Coronary artery (tissue), 2 donors: ENCODE results near the gene RIPOR2.

Experiments
- DNase-seq: peaks from one replicate; pipeline ENCODE4 v3.0.0-alpha.2; 2017; ENCODE audit warnings: low spot score
- H3K27ac ChIP-seq, 2 donors: fragments of 200-600 bp; sonication (generic); one replicate each; pipeline ENCODE4 v1.5.1; 2016 to 2019
- H3K4me3 ChIP-seq: fragments of 200-600 bp; sonication (generic); 2 replicates; pipeline ENCODE4 v1.5.1; 2016; ENCODE audit warnings: mild to moderate bottlenecking, moderate library complexity
- TF ChIP-seq, protein P1 (sequence below): fragments of 200-600 bp; sonication (generic); IDR thresholded peaks from one replicate; pipeline ENCODE4 v1.5.1; 2019; ENCODE audit warnings: antibody characterized with exemption

RIPOR2 gene

DNA sequence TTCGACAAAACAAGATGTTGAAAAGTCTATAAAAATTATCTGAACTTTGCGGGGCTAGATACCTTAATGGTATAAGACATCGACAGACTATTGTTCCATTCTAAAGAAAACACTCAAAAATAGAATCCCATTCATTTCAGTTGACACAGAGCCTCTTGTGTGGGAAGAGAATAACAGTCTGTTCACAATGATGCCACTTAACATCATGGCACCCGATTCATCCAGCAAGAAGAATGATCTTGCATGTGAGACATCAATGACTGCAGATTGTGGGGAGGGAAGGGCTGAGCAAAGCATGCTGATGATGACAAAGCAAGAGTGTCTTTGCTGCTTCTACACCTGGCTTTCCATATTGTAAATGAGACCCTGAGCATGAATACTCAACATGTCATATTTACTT lies 87.3 kb downstream of the RIPOR2 start:
- no peak for DNase-seq
- Histone ChIP-seq H3K27ac (no peak overlapping the region), H3K4me3 (no peak overlapping the region)
- TF ChIP-seq, protein P1, sequence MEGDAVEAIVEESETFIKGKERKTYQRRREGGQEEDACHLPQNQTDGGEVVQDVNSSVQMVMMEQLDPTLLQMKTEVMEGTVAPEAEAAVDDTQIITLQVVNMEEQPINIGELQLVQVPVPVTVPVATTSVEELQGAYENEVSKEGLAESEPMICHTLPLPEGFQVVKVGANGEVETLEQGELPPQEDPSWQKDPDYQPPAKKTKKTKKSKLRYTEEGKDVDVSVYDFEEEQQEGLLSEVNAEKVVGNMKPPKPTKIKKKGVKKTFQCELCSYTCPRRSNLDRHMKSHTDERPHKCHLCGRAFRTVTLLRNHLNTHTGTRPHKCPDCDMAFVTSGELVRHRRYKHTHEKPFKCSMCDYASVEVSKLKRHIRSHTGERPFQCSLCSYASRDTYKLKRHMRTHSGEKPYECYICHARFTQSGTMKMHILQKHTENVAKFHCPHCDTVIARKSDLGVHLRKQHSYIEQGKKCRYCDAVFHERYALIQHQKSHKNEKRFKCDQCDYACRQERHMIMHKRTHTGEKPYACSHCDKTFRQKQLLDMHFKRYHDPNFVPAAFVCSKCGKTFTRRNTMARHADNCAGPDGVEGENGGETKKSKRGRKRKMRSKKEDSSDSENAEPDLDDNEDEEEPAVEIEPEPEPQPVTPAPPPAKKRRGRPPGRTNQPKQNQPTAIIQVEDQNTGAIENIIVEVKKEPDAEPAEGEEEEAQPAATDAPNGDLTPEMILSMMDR, result no peak

DNA sequence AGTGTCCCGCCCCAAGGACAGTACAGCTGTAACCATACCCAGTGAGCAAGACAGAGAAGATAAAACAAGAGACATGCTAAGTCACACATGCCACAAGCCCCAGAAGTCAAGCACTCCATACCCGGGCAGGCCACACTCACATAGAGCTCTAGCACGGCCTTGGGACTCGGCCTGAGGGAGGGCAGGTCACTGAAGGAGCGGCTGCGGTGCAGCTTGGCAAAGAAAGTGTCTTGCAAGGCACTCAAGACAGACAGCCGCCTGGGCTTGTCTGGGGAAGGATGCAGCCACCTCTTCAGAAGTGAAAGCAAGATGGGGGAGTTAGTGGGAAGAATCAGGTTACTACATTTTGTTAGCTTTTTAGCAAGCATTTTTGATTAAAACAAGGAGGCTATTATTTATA lies 88.4 kb downstream of the RIPOR2 start:
- H3K4me3 ChIP-seq, result no peak overlapping the region
- H3K27ac ChIP-seq, result no peak overlapping the region
- TF ChIP-seq, protein P1, result no peak
- no peak for DNase-seq

DNA sequence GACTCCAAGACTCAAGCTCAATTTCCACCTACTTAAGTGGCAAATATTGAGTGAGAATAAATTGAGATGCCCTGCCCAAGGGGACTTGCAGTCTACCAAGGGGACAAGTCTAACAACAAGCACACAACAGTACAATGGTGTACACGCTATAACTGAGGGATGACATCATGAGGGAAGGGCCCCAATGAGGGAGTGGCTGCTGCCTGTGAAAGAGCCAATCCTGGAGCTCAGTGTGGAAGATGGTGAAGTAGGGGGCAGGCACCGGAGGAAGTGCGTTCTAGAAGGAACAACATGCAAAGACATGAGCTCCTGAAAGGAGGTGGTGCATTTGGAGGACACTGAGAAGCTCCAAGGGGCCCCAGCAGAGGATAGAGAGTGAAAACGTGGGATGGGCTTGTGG lies 90.2 kb downstream of the RIPOR2 start:
- DNase-seq, result no peak
- H3K27ac ChIP-seq, result no peak overlapping the region
- H3K4me3 ChIP-seq, result no peak overlapping the region
- TF ChIP-seq, protein P1, result no peak

DNA sequence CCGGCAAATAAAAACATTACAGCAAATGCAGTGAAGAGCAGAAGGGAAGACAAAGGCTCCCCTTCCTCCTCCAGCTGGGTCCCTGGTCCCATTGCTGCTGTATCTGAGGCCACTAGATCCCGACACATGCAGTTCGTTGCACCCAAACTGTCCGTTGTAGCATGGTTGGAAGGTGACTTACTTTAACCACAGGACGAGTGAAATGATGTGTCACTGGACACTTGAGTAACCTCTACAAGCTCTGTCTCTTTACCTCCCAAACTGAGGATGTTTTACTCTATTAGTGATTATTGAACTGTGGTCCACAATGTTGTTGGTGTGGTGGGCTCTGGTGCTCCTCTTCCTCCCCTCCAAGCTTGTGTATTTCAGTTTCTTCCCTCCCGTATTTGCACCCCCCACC lies 90.9 kb downstream of the RIPOR2 start:
- DNase-seq, result no peak
- H3K27ac ChIP-seq, result no peak overlapping the region
- H3K4me3 ChIP-seq, result no peak overlapping the region
- TF ChIP-seq, protein P1, result no peak

DNA sequence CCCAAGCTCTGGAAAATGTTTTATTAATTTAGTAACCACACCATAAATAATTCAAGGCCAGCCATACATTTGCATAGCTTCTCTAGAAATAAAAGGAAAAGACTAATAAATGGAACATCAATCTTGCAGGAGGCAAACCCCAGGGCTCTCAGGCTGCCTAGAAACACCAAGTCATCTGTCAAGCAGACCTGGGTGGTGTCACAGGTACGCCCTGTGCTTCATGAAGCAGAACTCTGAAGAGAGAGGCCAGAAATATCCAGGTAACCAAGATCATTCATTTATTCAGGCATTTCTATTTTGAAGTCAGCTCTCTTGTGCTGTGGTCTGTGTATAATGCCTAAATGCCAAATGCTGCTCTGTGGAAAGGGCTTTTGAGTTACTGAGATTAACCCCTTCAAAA lies 91.7 kb downstream of the RIPOR2 start:
- no peak for DNase-seq

DNA sequence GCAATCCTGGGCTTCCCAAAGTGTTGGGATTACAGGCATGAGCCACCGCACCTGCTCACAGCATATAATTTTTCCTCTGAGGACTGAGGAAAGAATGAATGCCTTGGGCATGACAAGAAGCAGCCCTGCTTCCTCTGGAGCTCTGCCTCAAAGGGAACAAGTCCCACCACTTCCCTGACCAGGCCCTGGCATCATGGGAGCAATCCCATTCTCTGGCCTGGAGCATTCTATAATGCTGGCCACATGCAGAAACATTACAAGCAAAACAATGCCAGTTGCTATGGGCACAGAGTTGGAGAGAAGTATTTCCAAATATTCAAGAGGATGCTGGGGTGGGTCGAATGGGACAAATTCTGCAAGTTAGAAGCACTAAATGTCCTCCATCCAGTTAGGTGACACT lies 95.6 kb downstream of the RIPOR2 start:
- no peak overlapping the region for H3K4me3 ChIP-seq
- no peak overlapping the region for H3K27ac ChIP-seq
- TF ChIP-seq, protein P1, result no peak
- DNase-seq, result no peak

More for the DNA sequence above, 91.7 kb downstream of the RIPOR2 start:
- TF ChIP-seq, protein P1, result no peak
- no peak overlapping the region for H3K4me3 ChIP-seq
- H3K27ac ChIP-seq, result no peak overlapping the region

DNA sequence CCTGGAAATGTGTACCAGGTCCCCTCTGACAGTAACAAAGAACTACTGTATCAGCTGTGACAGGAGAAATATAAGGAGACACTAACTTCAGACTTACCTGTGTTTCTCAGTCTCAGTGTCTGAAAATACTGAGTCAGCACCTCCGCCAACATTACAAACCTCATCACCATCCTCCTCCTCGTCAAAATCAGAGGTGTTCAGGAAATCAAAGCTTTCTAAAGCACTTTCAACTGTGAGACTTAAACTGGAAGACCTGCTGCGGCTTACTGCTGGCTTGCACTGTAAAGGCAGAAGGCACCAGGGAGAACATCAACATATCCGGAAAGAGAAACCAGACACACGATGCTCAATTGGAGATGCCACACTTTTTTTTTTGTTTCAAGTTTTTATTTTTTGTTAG lies 96.8 kb downstream of the RIPOR2 start:
- Histone ChIP-seq H3K4me3 (no peak overlapping the region), H3K27ac (no peak overlapping the region)
- TF ChIP-seq, protein P1, result no peak
- DNase-seq, result no peak
